H1 (cell line): Measurements from ENCODE around the gene ZNF536. TPM values are rescaled to one million over a fixed set of nuclear protein-coding genes. Genes with fewer than 3 reads are reported as not detected.
"Not testable (repeated sequence)": the region's sequence is repeated elsewhere in the genome, so short reads cannot be mapped to it uniquely, and the experiment has no call there.

Source experiments
- CTCF ChIA-PET: fragments of 300-600 bp; sonication (Branson Sonifier 250); formaldehyde crosslinking; loops from one replicate; lab custom pipeline; 2021; ENCODE audit not compliant: partially characterized antibody; lab: Charles Lee
- POLR2A ChIA-PET: fragments of 300-600 bp; sonication (Branson Sonifier 250); formaldehyde crosslinking; loops from one replicate; lab custom pipeline; 2021; ENCODE audit warnings: inconsistent platforms; ENCODE audit not compliant: partially characterized antibody; lab: Charles Lee
- DNase-seq, 2 experiments: peaks; one replicate each; pipeline versions ENCODE4 v3.0.0 to v3.0.0-alpha.2; 2010 to 2022; ENCODE audit warnings: low spot score in 2 of 2, low read depth in 1 of 2, mixed read lengths in 1 of 2
- FAIRE-seq: peaks from 2 replicates; lab custom pipeline; 2011; peaks lifted over from hg19 to GRCh38; lab: Jason Lieb, UNC
- H2AFZ ChIP-seq: 2 replicates; pipeline ENCODE4 v1.8.1; 2012; ENCODE audit warnings: low read length, inconsistent platforms
- H2AK5ac ChIP-seq: 2 replicates; pipeline ENCODE4 v1.6.1; 2013; ENCODE audit warnings: low read depth, low read length
- H2BK120ac ChIP-seq: replicated peaks from 2 replicates; pipeline ENCODE3; 2013; ENCODE audit warnings: low read depth, low read length, inconsistent platforms
- H2BK12ac ChIP-seq: 2 replicates; pipeline ENCODE4 v1.6.1; 2013; ENCODE audit warnings: low read depth, low read length
- H2BK15ac ChIP-seq: 2 replicates; pipeline ENCODE4 v1.6.1; 2013; ENCODE audit warnings: low read length
- H2BK20ac ChIP-seq: 2 replicates; pipeline ENCODE4 v1.6.1; 2013; ENCODE audit warnings: low read length
- H2BK5ac ChIP-seq: 2 replicates; pipeline ENCODE4 v1.6.1; 2013; ENCODE audit warnings: low read depth, low read length
- H3K14ac ChIP-seq: 2 replicates; pipeline ENCODE4 v1.6.1; 2013; ENCODE audit warnings: inconsistent platforms; ENCODE audit not compliant: insufficient read length
- H3K18ac ChIP-seq: 2 replicates; pipeline ENCODE4 v1.6.1; 2013; ENCODE audit warnings: low read length; ENCODE audit errors: extremely low read depth
- H3K23ac ChIP-seq: 2 replicates; pipeline ENCODE4 v1.6.1; 2013; ENCODE audit warnings: inconsistent platforms; ENCODE audit not compliant: insufficient read length
- H3K23me2 ChIP-seq: 2 replicates; pipeline ENCODE4 v1.6.1; 2013; ENCODE audit warnings: low read depth, low read length
- H3K27ac ChIP-seq: 2 replicates; pipeline ENCODE4 v1.6.1; 2011; ENCODE audit warnings: low read depth, low read length, inconsistent platforms
- H3K27me3 ChIP-seq, 4 experiments: replicated peaks in 1 of 4; 1 replicate in 1 of 4; 2 replicates in 3 of 4; pipeline versions ENCODE4 v1.6.1 to v1.8.1; 2011 to 2013; ENCODE audit warnings: low read length in 3 of 4, mild to moderate bottlenecking in 3 of 4, inconsistent platforms in 2 of 4, mixed read lengths in 2 of 4, moderate library complexity in 1 of 4; ENCODE audit not compliant: control insufficient read depth in 3 of 4, insufficient read depth in 3 of 4; ENCODE audit errors: extremely low read depth in 1 of 4
- H3K36me3 ChIP-seq, 4 experiments: 2 replicates each; pipeline versions ENCODE4 v1.6.1 to v1.8.1; 2011 to 2013; ENCODE audit warnings: mild to moderate bottlenecking in 4 of 4, low read length in 3 of 4, moderate library complexity in 2 of 4, control low read depth in 1 of 4, inconsistent platforms in 1 of 4; ENCODE audit not compliant: insufficient read depth in 4 of 4, control insufficient read depth in 2 of 4
- H3K4ac ChIP-seq: replicated peaks from 2 replicates; pipeline ENCODE3; 2013; ENCODE audit warnings: low read length, low read depth, mixed read lengths, inconsistent platforms; ENCODE audit not compliant: insufficient read length
- H3K4me1 ChIP-seq, 4 experiments: replicated peaks in 1 of 4; 1 replicate in 1 of 4; 2 replicates in 3 of 4; pipeline versions ENCODE4 v1.6.1 to v1.8.1; 2011 to 2013; ENCODE audit warnings: low read length in 3 of 4, inconsistent platforms in 2 of 4, mixed read lengths in 1 of 4; ENCODE audit not compliant: insufficient read depth in 4 of 4, control insufficient read depth in 3 of 4
- H3K4me2 ChIP-seq, 2 experiments: 2 replicates each; pipeline versions ENCODE4 v1.6.1 to v1.8.1; 2011 to 2013; ENCODE audit warnings: low read depth in 2 of 2, low read length in 2 of 2, control low read depth in 1 of 2, inconsistent platforms in 1 of 2, mild to moderate bottlenecking in 1 of 2; ENCODE audit not compliant: insufficient read depth in 1 of 2
- H3K4me3 ChIP-seq, 4 experiments: fragments of 200-600, 300-600 bp in 1 of 4; sonication (generic), shearing (Covaris generic), sonication (Bioruptor Twin) in 1 of 4; 2 replicates each; pipeline versions ENCODE4 v1.5.1 to v1.8.1; 2011 to 2016; ENCODE audit warnings: low read length in 4 of 4, low read depth in 3 of 4, control low read depth in 2 of 4, inconsistent platforms in 2 of 4, mild to moderate bottlenecking in 2 of 4, mixed read lengths in 1 of 4, moderate library complexity in 1 of 4; ENCODE audit not compliant: insufficient read depth in 2 of 4; ENCODE audit errors: extremely low read depth in 1 of 4
- H3K56ac ChIP-seq: replicated peaks from 2 replicates; pipeline ENCODE3; 2013; ENCODE audit warnings: low read depth, mild to moderate bottlenecking, mixed read lengths, low read length, inconsistent platforms; ENCODE audit not compliant: insufficient read length
- H3K79me1 ChIP-seq: 2 replicates; pipeline ENCODE4 v1.6.1; 2013; ENCODE audit warnings: low read depth, low read length, control low read depth
- H3K79me2 ChIP-seq, 2 experiments: 2 replicates each; pipeline versions ENCODE4 v1.6.1 to v1.8.1; 2012 to 2013; ENCODE audit warnings: low read length in 2 of 2, mild to moderate bottlenecking in 2 of 2, inconsistent platforms in 1 of 2; ENCODE audit not compliant: insufficient read depth in 2 of 2, control insufficient read depth in 1 of 2
- H3K9ac ChIP-seq, 4 experiments: replicated peaks in 1 of 4; 1 replicate in 1 of 4; 2 replicates in 3 of 4; pipeline versions ENCODE4 v1.6.1 to v1.8.1; 2011 to 2013; ENCODE audit warnings: low read depth in 3 of 4, low read length in 3 of 4, control low read depth in 2 of 4, mild to moderate bottlenecking in 2 of 4, moderate library complexity in 2 of 4, inconsistent platforms in 1 of 4; ENCODE audit errors: extremely low read depth in 1 of 4
- H3K9me3 ChIP-seq, 2 experiments: 2 replicates each; pipeline versions ENCODE4 v1.6.1 to v1.8.1; 2012 to 2013; ENCODE audit warnings: mild to moderate bottlenecking in 2 of 2, moderate library complexity in 2 of 2, control low read depth in 1 of 2, inconsistent platforms in 1 of 2, low read depth in 1 of 2, low read length in 1 of 2, mixed read lengths in 1 of 2; ENCODE audit not compliant: insufficient read depth in 2 of 2
- H4K20me1 ChIP-seq, 2 experiments: replicated peaks in 1 of 2; 2 replicates each; pipeline versions ENCODE3 to v1.8.1; 2011 to 2013; ENCODE audit warnings: inconsistent platforms in 2 of 2, low read length in 2 of 2, mild to moderate bottlenecking in 1 of 2; ENCODE audit not compliant: insufficient read depth in 2 of 2, control insufficient read depth in 1 of 2
- H4K5ac ChIP-seq: 2 replicates; pipeline ENCODE4 v1.6.1; 2013; ENCODE audit warnings: low read length, low read depth, mixed read lengths, inconsistent platforms; ENCODE audit not compliant: insufficient read length
- H4K8ac ChIP-seq: 2 replicates; pipeline ENCODE4 v1.8.0; 2013; ENCODE audit warnings: mild to moderate bottlenecking, moderate library complexity, low read length, inconsistent platforms; ENCODE audit not compliant: insufficient read depth; ENCODE audit errors: extremely low read depth
- H4K91ac ChIP-seq: replicated peaks from 2 replicates; pipeline ENCODE3; 2013; ENCODE audit warnings: low read length, mixed read lengths, inconsistent platforms; ENCODE audit not compliant: insufficient read length
- WGBS, 2 experiments: shearing (Covaris generic) in 1 of 2; methylation state at CpG; one replicate each; pipeline versions ENCODE4 v1.1.6 to v1.1.7; 2013 to 2015; ENCODE audit warnings: low lambda C conversion rate in 2 of 2, mixed read lengths in 2 of 2, inconsistent platforms in 1 of 2, low coverage in 1 of 2, missing lambda C conversion rate in 1 of 2; ENCODE audit not compliant: insufficient replicate concordance in 2 of 2, insufficient coverage in 1 of 2, insufficient read length in 1 of 2; ENCODE audit errors: extremely low coverage in 1 of 2, missing lambda C conversion rate in 1 of 2; 5-methylcytosine and 5-hydroxymethylcytosine counted together
- polyA plus RNA-seq, 7 experiments: library from polyadenylated mRNA; depleted of rRNA in 3 of 7; stranded (reverse) in 5 of 7; unstranded in 2 of 7; fragments of >200 nt in 5 of 7; fragments of 200-250 nt in 2 of 7; gene quantifications; 1 replicate in 5 of 7; 2 replicates in 1 of 7; 4 replicates in 1 of 7; pipeline versions ENCODE4 v1.2.1 to v1.2.3, GENCODE V29; 2011 to 2013; ENCODE audit warnings: missing spikeins in 2 of 7, mixed read lengths in 2 of 7
- total RNA-seq: library from RNA; stranded (reverse); fragmentation: NEBNext Ultra II Directional; extraction: Animal tissue kit (Norgen Biotek cat#: 25700); gene quantifications from 2 replicates; pipeline ENCODE4 v1.2.1, GENCODE V29; 2021

The ZNF536 gene
- total and polyA plus RNA-seq, 2 of the 8 experiments (the other 6 are each of a cell fraction or from before 2014, with no cell fraction given): 0.09 to 0.11 TPM

DNA sequence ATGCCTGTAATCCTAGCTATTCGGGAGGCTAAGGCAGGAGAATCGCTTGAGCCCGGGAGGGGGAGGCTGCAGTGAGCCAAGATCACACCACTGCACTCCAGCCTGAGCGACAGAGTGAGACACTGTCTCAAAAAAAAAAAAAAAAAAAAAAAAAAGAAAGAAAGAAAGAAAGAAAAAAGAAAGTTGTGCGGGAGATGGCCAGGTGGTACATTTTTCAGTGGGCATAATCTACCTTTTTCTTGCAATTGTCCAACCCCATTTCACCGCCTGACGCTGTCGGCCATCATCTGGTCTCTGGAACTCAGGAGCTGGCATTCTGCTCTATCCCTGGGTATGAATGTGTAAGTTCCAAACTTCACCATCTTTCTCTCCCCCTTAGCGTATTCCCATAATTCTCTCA lies 73.9 kb downstream of the ZNF536 start:
- H3K18ac ChIP-seq, H3K23ac ChIP-seq, H4K20me1 ChIP-seq, H2BK15ac ChIP-seq, H3K9ac ChIP-seq, H3K4me3 ChIP-seq, H3K4me2 ChIP-seq, H2BK120ac ChIP-seq, H3K14ac ChIP-seq, H3K27me3 ChIP-seq, H3K36me3 ChIP-seq, POLR2A ChIA-PET, H3K79me2 ChIP-seq, H3K9me3 ChIP-seq, H3K56ac ChIP-seq, H4K5ac ChIP-seq, H3K27ac ChIP-seq, H2AK5ac ChIP-seq, H2AFZ ChIP-seq, H2BK12ac ChIP-seq, H2BK5ac ChIP-seq, H2BK20ac ChIP-seq, H3K4ac ChIP-seq, H4K8ac ChIP-seq, DNase-seq, H3K23me2 ChIP-seq, H4K91ac ChIP-seq, H3K79me1 ChIP-seq, FAIRE-seq: not testable (repeated sequence)
- CTCF ChIA-PET: interaction anchor here (0.6 to 1.6 kb wide), 3 partner anchors 8 to 617 kb away, joined by 3 read pairs; no protein-coding TSS in a partner anchor
- 92% methylated on average over 7 of the region's 9 CpGs; no CpG with 5 or more reads in 1 of the 2 experiments for WGBS, 2 experiments
- peaks cover 9 to 17% (median 13%) of the 10 kb centered on the region in 4 experiments for H3K4me1 ChIP-seq
